T-helper 2 cell treated with Interferon-gamma antibody and Interleukin-4, amounts not matched to agents 100 ng/mL and 5 ng/mL, for 36 hours (primary cell): ENCODE measurements around the gene UBASH3B. TPM values are rescaled to one million over a fixed set of nuclear protein-coding genes. Genes with fewer than 3 reads are reported as not detected.

Source experiments
- intact Hi-C: fragments of 100-400 bp; cut with micrococcal nuclease; formaldehyde crosslinking; loops from one replicate; pipeline ENCODE4 v1.15.1; 2023
- total RNA-seq: library from RNA; stranded (reverse); gene quantifications from 2 replicates; pipeline ENCODE4 v1.2.3, GENCODE V29; 2022

Gene UBASH3B
- total RNA-seq, 1 donor from 2014 or later, result 22.9 TPM

GRCh38 chr11:122646549-122647340 is 8.8 kb upstream of the UBASH3B start:
- intact Hi-C loops, result no loop called here

DNA sequence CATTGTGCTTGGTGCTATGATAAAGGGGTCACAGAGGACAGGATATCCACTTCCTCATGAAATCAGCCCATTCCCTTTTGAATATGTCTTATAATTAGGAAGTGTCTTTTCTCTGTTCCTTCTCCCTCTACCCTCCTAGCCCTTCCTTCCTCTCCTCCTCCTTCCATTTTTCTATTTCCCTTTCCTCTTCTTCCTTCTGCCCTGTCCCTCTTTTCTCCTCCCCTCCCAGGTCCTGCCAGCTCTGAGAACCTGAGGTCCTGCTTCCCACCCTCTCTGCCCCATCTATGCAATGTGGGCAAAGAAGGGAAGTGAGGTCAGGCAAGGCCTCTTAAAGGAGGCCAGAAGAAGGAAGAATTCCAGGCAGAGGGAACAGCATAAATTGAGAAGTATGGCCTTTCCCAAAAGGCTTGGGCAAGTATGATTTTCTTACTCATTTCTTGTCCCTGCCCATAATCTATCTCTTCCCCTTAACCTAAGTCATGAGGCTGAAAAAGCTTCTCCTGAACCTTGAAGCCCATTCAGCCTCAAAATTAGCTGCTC is 7.7 kb upstream of the UBASH3B start:
- intact Hi-C loops, result no loop called here

- intact Hi-C loops, result no loop called here
These were observed 6.4 kb upstream of the UBASH3B start for GRCh38 chr11:122649116-122649515.

- intact Hi-C loops, result loop anchor here (10.0 kb wide), 1 partner anchor 414 kb away; the partner anchor contains the start of gene HSPA8
These were observed 4.9 kb upstream of the UBASH3B start for GRCh38 chr11:122650619-122651018.

DNA sequence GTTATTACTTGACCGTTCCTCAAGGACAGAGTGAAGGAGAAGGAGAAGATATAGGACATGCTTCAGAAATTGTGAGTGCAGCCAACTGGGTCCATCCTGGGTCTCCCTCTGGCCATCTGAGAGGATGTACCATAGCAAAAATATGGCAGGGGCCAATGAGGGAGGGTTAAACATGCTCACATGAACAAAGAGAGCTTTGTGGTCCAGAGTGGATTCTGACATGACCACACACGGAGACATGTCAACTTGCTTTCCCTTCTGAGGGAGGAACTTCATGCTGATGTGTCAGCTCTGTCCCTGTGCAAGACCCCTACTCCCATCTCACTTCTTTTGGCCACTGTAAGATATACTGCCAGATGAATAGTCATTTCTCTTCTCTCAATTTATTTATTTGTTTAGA is 3.0 kb upstream of the UBASH3B start:
- intact Hi-C loops, result loop anchor here (10.0 kb wide), 1 partner anchor 412 kb away; the partner anchor contains the start of gene HSPA8

DNA sequence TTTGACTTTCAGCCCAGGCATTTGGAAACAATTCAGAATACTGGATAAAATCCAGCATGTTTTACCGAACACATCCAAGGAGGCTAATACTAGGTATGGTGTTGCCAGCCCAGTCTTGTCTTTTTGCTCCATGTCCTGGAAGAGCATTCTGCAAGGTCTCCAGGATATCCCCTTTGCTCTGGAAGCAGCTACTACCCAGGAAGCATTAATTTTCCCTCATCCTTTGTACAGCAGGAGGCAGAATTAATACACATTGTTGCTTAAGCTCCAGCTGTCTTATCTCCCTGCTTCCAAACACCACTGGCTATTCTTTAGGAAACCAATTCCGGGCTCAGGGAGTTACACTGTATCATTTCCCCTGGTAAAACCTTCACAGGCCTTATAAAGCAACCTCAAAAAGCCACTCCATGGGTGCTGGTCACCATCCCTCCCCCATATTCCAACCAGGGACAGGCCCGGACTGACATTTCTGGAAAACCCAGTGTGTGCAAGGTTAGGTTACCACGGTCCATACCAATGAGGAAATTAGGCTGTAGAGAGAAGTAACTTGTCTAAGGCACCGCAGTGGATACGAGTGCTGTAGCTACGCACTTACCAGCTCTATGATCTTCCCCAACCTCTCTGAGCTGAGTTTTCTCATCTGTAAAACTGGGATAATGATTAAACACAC is 1.5 kb upstream of the UBASH3B start:
- intact Hi-C loops, result loop anchor here (2.0 to 10.0 kb wide), 2 partner anchors 91 to 411 kb away; partner anchors contain the start of gene HSPA8

GRCh38 chr11:122656073-122656630 is 630 bp downstream of the UBASH3B start:
- intact Hi-C loops, result loop anchor here (1.0 to 10.0 kb wide), 5 partner anchors 11 to 409 kb away; partner anchors contain the start of gene HSPA8

DNA sequence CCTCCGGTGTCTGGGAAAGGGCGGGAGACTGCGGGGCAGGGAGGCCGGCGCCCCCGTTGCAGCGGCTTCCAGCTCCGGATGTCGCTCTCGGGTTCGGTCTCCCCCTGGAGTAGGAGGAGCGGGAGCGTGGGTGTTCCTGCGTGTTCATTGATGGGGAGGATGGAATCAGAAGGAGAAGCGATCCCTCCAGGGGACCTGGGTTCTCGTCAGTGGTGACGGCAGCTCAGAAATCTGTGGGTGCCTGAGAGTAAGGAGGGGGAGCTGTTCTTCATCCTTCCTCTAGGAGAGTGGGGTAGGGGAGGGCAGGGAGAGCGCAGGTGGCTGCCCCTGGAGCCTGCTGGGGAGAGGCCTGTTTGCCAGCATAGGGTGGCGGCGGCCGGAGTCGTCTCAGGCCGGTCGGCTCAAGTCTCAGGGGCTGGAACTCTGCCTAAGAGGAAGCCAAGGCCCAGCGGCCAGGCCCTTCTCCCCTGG is 1.1 kb downstream of the UBASH3B start:
- intact Hi-C loops, result loop anchor here (1.0 to 10.0 kb wide), 5 partner anchors 11 to 408 kb away; partner anchors contain the start of gene HSPA8

GRCh38 chr11:122659676-122660554 is 4.4 kb downstream of the UBASH3B start:
- intact Hi-C loops, result loop anchor here (10.0 kb wide), 1 partner anchor 405 kb away; the partner anchor contains the start of gene HSPA8

DNA sequence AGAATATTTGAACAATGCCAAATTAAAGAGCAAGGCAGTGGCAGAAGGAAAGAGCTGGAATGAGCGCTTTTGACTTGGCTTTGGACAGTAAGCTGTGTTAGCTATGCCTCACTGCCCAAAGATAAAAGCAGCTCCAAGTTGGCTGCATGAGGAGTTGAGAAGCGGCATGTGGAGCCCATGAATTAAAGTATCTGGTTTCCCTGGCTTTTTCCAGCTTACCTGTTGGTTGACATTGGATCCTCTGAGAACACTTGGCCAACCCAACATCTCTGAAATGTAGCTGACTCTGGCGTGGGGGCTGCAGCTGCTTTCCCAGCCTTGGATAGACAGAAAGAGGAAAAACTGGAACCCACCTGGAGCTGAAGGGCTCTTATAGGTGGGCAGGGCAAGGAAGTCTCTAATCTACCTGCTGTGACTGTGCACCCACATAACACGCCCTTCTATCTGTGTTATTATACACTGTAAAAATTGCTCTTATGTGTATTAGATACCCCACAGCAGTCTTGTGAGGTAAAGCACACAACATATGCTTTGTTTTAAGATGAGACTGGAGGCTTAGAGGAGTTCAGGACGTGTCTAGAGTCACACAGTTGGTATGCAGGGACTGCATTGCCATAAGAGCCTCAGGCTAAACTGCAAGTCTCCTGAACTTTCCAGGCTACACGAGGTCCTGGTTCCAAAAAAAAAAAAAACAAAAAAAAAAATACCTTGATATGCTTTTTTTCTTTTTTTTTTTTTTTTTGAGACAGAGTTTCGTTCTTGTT is 5.8 kb downstream of the UBASH3B start:
- intact Hi-C loops, result no loop called here

GRCh38 chr11:122663056-122663740 is 7.7 kb downstream of the UBASH3B start:
- intact Hi-C loops, result no loop called here

DNA sequence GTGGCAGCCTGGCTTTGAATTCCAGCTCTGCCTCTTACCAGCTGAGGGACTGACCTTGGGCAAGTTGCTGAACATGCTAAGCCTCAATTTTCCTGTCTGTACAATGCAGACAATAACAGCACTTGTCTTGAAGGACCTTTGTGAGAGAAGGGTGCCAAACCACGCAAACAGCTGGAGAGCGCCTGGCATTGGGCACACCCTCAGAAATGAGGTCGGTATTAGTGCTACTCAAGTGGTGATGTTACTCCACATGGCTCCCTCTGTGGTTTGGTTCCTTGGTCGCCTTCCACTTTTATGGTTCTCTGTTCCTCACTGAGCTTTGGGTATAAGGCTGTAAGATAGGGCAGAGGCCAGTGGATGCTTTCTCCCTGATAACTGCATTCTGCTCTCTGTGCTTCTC is 8.2 kb downstream of the UBASH3B start:
- intact Hi-C loops, result no loop called here

DNA sequence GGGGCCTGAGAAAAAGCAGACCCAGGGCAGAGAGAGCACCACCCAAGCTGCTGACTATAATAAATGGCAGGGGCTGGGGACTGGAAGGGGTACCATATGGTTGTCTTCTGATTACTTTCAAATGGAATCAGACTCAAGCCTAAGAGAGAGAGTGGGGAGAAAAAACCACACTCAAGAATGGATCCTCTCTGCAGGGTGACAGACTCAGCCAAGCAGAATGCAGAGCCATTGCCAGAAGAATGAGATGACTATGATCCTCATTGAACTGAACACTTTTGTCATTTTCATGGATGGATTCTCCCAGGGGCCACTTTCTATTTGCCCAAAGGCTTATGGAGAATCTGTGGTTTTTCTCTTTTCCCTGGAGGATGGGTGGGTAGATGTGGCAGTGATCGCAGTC is 8.7 kb downstream of the UBASH3B start:
- intact Hi-C loops, result no loop called here

DNA sequence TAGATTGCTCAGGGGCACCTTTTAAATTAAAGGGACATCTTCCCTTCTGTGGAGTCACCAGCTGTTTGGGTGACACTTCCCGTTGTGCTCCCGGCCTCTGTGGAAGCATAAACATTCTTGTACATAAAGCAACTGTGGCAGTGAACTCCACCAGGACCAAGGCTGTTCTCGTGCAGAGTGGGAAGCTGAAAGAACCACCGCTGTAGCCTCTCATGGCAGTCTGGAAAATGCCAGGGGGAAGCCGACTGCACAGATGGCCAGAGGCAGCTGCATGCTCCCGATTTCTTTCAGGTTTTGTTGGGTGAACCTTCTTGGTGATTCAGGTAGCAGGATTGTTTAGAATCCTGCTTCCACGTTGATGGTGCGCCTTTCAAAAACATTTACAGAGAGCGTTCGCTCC is 10.3 kb downstream of the UBASH3B start:
- intact Hi-C loops, result no loop called here

GRCh38 chr11:122666743-122667142 is 11.2 kb downstream of the UBASH3B start:
- intact Hi-C loops, result loop anchor here (1.0 kb wide), 1 partner anchor 10 kb away; no protein-coding TSS in a partner anchor

GRCh38 chr11:122668562-122669090 is 13.1 kb downstream of the UBASH3B start:
- intact Hi-C loops, result no loop called here

DNA sequence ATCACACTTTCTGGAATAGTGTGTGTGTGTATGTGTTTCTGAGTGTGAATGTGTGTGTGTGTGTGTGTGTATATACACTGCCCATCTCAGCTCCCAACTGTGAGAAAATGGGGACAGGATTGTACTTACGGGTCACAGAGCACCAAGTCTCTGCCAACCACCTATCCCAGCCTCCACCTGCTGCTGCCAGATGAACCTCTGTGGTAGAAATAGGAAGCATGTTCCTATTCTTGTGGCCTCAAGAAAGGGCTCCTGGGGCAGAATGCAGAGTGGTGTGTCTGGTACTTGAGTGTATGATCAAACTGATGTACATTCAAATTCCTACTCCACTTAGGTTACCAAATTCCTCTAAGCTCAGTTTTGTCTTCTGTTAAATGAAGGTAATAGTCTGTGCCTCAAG is 14.6 kb downstream of the UBASH3B start:
- intact Hi-C loops, result no loop called here

GRCh38 chr11:122671400-122671891 is 15.9 kb downstream of the UBASH3B start:
- intact Hi-C loops, result no loop called here

- intact Hi-C loops, result no loop called here
These were observed 17.4 kb downstream of the UBASH3B start for GRCh38 chr11:122672892-122673291.
